ENCODE results near the gene EXD3. TPM values are rescaled to one million over a fixed set of nuclear protein-coding genes. Genes with fewer than 3 reads are reported as not detected.

EXD3 gene
- total and polyA plus RNA-seq, 2 donors from 2014 or later = 18.9 to 44.5 TPM

DNA sequence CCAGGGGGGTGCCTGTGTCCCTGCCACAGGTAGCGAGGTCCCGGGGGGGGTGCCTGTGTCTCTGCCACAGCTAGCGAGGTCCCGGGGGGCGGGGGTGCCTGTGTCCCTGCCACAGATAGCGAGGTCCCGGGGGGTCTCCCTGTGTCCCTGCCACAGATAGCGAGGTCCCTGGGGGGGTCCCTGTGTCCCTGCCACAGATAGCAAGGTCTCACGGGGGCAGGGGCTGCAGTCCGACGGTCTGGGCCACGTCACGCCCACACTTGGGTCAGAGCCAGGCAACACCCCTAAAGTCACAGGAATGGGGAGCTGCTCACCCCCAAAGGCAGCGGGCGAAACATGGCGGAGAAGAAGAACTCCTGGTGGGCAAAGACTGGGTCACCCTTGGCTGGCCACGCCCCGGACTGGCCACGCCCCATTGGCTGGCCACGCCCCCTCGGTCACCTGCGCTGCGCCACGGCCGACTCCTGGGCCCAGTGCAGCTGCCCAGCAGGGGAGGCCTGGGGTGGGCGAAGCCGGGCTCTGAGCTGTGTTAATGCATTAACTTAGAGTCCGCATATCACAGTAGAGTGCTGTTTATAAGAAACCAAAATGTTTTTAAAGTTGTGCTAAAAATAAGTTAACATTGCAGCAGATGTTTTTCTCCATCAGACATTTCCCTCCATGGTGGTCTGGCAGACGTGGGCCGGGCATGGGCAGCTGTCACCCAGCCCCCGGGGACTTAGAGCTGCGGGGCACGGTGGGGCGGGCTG is 7.2 kb upstream of the EXD3 start:
- Histone ChIP-seq H3K36me3 (ENCODE audit: control insufficient read depth in 2 of 3, insufficient read depth in 3 of 3, low read length in 3 of 3) (no peaks in the 10 kb centered on the region), H3K4me1 (ENCODE audit: control insufficient read depth in 2 of 3, insufficient read depth in 2 of 3, low read depth in 1 of 3, low read length in 3 of 3) (no peaks in the 10 kb centered on the region), H3K27me3 (ENCODE audit: control insufficient read depth, insufficient read depth, low read length) (no peaks in the 10 kb centered on the region), H3K9ac (ENCODE audit: low read length in 3 of 3) (no peak overlapping the region), H3K27ac (ENCODE audit: low read depth in 2 of 2, low read length in 2 of 2) (no peak overlapping the region), H3K4me3 (ENCODE audit: low read length in 3 of 3) (no peak overlapping the region), H3K9me3 (ENCODE audit: control insufficient read depth in 2 of 3, insufficient read depth in 1 of 3, low read length in 3 of 3) (no peaks in the 10 kb centered on the region)
- TF ChIP-seq, protein P1, sequence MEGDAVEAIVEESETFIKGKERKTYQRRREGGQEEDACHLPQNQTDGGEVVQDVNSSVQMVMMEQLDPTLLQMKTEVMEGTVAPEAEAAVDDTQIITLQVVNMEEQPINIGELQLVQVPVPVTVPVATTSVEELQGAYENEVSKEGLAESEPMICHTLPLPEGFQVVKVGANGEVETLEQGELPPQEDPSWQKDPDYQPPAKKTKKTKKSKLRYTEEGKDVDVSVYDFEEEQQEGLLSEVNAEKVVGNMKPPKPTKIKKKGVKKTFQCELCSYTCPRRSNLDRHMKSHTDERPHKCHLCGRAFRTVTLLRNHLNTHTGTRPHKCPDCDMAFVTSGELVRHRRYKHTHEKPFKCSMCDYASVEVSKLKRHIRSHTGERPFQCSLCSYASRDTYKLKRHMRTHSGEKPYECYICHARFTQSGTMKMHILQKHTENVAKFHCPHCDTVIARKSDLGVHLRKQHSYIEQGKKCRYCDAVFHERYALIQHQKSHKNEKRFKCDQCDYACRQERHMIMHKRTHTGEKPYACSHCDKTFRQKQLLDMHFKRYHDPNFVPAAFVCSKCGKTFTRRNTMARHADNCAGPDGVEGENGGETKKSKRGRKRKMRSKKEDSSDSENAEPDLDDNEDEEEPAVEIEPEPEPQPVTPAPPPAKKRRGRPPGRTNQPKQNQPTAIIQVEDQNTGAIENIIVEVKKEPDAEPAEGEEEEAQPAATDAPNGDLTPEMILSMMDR (IDR thresholded peaks at IDR 0.05; ENCODE audit: borderline replicate concordance, extremely low read depth, insufficient read depth) = no peak
- peak in 1 of 5 donors; percentile 73 for DNase-seq
- intact Hi-C loops (cut with DNase I) = no loop called here
- FAIRE-seq = no peak

DNA sequence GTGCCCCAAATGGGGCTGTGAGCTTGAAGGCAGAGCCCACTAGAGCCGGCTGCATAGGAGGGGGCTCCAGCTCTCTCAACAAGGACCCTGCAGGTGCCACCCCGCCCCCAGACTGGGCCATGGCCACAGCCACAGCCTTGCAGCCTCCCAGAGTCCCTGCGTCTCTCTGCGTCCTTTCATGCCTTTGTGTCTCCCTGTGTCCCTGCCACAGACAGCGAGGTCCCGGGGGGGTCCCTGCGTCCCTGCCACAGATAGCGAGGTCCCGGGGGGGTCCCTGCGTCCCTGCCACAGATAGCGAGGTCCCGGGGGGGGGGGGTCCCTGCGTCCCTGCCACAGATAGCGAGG is 6.6 kb upstream of the EXD3 start:
- H3K27ac ChIP-seq (ENCODE audit: low read depth in 2 of 2, low read length in 2 of 2) = no peak overlapping the region
- no peaks in the 10 kb centered on the region for H3K4me1 ChIP-seq (ENCODE audit: control insufficient read depth in 2 of 3, insufficient read depth in 2 of 3, low read depth in 1 of 3, low read length in 3 of 3)
- no peaks in the 10 kb centered on the region for H3K27me3 ChIP-seq (ENCODE audit: control insufficient read depth, insufficient read depth, low read length)
- no peak overlapping the region for H3K9ac ChIP-seq (ENCODE audit: low read length in 3 of 3)
- DNase-seq (peak in 1 of 5 donors; percentile 68), FAIRE-seq (no peak)
- TF ChIP-seq, protein P1 (IDR thresholded peaks at IDR 0.05; ENCODE audit: borderline replicate concordance, extremely low read depth, insufficient read depth) = no peak
- intact Hi-C loops (cut with DNase I) = no loop called here
- H3K36me3 ChIP-seq (ENCODE audit: control insufficient read depth in 2 of 3, insufficient read depth in 3 of 3, low read length in 3 of 3) = no peaks in the 10 kb centered on the region
- H3K4me3 ChIP-seq (ENCODE audit: low read length in 3 of 3) = no peak overlapping the region
- no peaks in the 10 kb centered on the region for H3K9me3 ChIP-seq (ENCODE audit: control insufficient read depth in 2 of 3, insufficient read depth in 1 of 3, low read length in 3 of 3)

DNA sequence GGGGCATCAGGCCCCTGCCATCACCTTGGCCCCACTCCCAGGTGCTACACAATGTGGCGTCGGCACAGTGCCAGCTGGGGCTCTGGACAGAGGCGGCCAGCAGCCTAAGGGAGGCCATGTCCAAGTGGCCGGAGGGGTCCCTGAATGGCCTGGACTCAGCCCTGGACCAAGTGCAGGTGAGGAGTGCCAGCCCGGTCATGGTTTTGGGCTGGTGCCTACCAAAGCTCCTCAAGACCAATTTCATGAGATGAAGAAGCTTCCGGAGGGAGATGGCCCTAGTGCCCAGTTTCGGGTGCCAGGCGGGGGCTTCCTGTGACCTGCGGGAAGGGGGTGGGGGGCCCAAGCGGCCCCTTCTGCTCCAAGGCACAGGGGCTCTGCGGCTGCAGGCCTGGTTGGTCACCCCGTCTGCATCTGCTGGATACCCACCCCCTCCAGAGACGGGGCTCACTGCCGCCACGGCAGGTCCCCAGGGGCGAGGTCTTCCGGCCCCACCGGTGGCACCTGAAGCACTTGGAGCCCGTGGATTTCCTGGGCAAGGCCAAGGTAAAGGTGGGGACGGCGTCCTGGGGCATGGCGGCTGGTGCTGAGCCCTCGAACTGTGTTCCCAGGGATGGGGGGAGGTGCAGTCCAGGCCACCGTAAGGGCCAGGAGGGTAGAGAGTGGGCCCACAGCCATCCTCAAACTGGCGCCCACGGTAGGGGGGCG is 6.0 kb upstream of the EXD3 start:
- DNase-seq = peak in 1 of 5 donors; percentile 76
- Histone ChIP-seq H3K4me3 (ENCODE audit: low read length in 3 of 3) (no peak overlapping the region), H3K9ac (ENCODE audit: low read length in 3 of 3) (no peak overlapping the region), H3K4me1 (ENCODE audit: control insufficient read depth in 2 of 3, insufficient read depth in 2 of 3, low read depth in 1 of 3, low read length in 3 of 3) (peaks cover 0 to 2% (median 0%) of the 10 kb centered on the region in 3 donors), H3K27me3 (ENCODE audit: control insufficient read depth, insufficient read depth, low read length) (no peaks in the 10 kb centered on the region), H3K9me3 (ENCODE audit: control insufficient read depth in 2 of 3, insufficient read depth in 1 of 3, low read length in 3 of 3) (no peaks in the 10 kb centered on the region), H3K36me3 (ENCODE audit: control insufficient read depth in 2 of 3, insufficient read depth in 3 of 3, low read length in 3 of 3) (no peaks in the 10 kb centered on the region), H3K27ac (ENCODE audit: low read depth in 2 of 2, low read length in 2 of 2) (no peak overlapping the region)
- TF ChIP-seq, protein P1 (IDR thresholded peaks at IDR 0.05; ENCODE audit: borderline replicate concordance, extremely low read depth, insufficient read depth) = no peak
- intact Hi-C loops (cut with DNase I) = no loop called here
- FAIRE-seq = no peak
